Measurements from ENCODE around the gene GPBP1L1. TPM values are rescaled to one million over a fixed set of nuclear protein-coding genes. Genes with fewer than 3 reads are reported as not detected.

The GPBP1L1 gene
- polyA plus RNA-seq, 1 donor (not counting 4 experiments of a cell fraction or from before 2014, with no cell fraction given), result 64.1 TPM

DNA sequence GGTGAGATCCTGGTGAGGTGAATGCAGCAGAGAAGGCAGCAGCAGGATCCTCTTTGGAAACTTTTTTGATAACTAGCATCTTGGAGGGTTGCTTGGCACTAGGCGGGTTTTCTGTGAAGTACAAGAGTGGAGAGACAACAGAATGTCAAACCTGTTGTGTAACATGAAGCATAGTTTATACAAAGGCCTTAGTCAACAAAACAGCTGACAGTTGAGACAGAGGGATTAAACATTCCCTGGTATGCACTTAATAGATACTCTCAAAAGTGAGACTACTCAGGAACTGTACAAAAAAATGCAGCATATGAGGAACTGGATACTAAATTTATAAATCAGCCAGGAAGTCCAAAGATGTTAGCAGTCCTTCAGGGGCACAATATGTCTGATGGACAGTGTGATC lies 46.0 kb downstream of the GPBP1L1 start:
- peaks cover 15 to 52% of the 10 kb centered on the region in 2 experiments for H3K36me3 ChIP-seq (ENCODE audit: control insufficient read depth in 2 of 2, extremely low read depth in 1 of 2, insufficient read depth in 2 of 2, low read length in 2 of 2)
- no peaks in the 10 kb centered on the region for H3K9me3 ChIP-seq (ENCODE audit: control insufficient read depth, low read depth, low read length)
- no peak overlapping the region for H2AFZ ChIP-seq (ENCODE audit: control insufficient read depth, low read length)
- dilution Hi-C loops (cut with MboI; ENCODE audit: extremely low pct_ligation_motif_present, low sequenced_read_pairs), result no loop called here
- TF ChIP-seq EZH2 (IDR thresholded peaks at IDR 0.05; ENCODE audit: low read length), result no peak
- TF ChIP-seq, protein P1, sequence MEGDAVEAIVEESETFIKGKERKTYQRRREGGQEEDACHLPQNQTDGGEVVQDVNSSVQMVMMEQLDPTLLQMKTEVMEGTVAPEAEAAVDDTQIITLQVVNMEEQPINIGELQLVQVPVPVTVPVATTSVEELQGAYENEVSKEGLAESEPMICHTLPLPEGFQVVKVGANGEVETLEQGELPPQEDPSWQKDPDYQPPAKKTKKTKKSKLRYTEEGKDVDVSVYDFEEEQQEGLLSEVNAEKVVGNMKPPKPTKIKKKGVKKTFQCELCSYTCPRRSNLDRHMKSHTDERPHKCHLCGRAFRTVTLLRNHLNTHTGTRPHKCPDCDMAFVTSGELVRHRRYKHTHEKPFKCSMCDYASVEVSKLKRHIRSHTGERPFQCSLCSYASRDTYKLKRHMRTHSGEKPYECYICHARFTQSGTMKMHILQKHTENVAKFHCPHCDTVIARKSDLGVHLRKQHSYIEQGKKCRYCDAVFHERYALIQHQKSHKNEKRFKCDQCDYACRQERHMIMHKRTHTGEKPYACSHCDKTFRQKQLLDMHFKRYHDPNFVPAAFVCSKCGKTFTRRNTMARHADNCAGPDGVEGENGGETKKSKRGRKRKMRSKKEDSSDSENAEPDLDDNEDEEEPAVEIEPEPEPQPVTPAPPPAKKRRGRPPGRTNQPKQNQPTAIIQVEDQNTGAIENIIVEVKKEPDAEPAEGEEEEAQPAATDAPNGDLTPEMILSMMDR (optimal IDR thresholded peaks at IDR 0.05 in 1 of 3, IDR thresholded peaks at IDR 0.05 in 1 of 3, conservative IDR thresholded peaks at IDR 0.05 in 1 of 3; ENCODE audit: extremely low read depth in 1 of 3, insufficient read depth in 2 of 3, low read length in 3 of 3), result no peak
- no peaks in the 10 kb centered on the region for H3K27me3 ChIP-seq (ENCODE audit: control insufficient read depth, extremely low read depth, insufficient read depth, low read length)
- no peak overlapping the region for H3K4me3 ChIP-seq (ENCODE audit: control insufficient read depth in 2 of 3, extremely low read depth in 1 of 3, insufficient read depth in 2 of 3, low read depth in 1 of 3, low read length in 3 of 3)
- H3K4me2 ChIP-seq (ENCODE audit: control insufficient read depth, extremely low read depth, insufficient read depth, low read depth, low read length), result no peak overlapping the region
- no peaks in the 10 kb centered on the region for H3K79me2 ChIP-seq (ENCODE audit: control insufficient read depth, insufficient read depth, low read length)
- H3K27ac ChIP-seq (ENCODE audit: control insufficient read depth, insufficient read depth, low read length), result no peak overlapping the region
- H3K9me1 ChIP-seq (ENCODE audit: control insufficient read depth, extremely low read depth, insufficient read depth, low read length), result no peaks in the 10 kb centered on the region
- H3K9ac ChIP-seq (ENCODE audit: control insufficient read depth, extremely low read depth, insufficient read depth, low read length), result no peak overlapping the region
- no peaks in the 10 kb centered on the region for H4K20me1 ChIP-seq (ENCODE audit: control insufficient read depth, extremely low read depth, insufficient read depth, low read length)
- FAIRE-seq (no peak), DNase-seq (ENCODE audit: low read depth, low spot score) (no peak)
- H3K4me1 ChIP-seq (ENCODE audit: control insufficient read depth, extremely low read depth, insufficient read depth, low read length), result no peaks in the 10 kb centered on the region

DNA sequence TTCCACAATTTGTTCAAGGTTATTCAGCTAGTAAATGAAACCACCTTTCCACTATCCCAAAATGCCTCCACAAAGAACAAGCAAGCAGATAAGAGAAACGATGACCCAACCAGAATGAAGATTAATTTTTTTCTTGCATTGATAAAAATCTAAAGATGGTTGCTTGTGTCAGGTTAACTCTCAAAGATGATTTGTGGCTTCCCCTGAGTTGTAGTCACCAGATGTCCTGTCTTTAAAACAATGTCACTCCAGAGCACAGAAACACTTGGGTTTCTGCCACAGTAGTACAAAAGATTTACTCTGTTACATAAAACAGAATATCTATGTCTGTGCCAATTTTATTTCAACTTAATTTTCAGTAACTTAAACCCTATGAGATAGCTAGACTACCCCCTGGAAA lies 51.1 kb downstream of the GPBP1L1 start:
- Histone ChIP-seq H3K27me3 (ENCODE audit: control insufficient read depth, extremely low read depth, insufficient read depth, low read length) (no peaks in the 10 kb centered on the region), H3K27ac (ENCODE audit: control insufficient read depth, insufficient read depth, low read length) (no peak overlapping the region), H3K4me2 (ENCODE audit: control insufficient read depth, extremely low read depth, insufficient read depth, low read depth, low read length) (no peak overlapping the region), H3K9me3 (ENCODE audit: control insufficient read depth, low read depth, low read length) (no peaks in the 10 kb centered on the region), H2AFZ (ENCODE audit: control insufficient read depth, low read length) (no peak overlapping the region), H3K9me1 (ENCODE audit: control insufficient read depth, extremely low read depth, insufficient read depth, low read length) (no peaks in the 10 kb centered on the region), H3K36me3 (ENCODE audit: control insufficient read depth in 2 of 2, extremely low read depth in 1 of 2, insufficient read depth in 2 of 2, low read length in 2 of 2) (peaks cover 37 to 52% of the 10 kb centered on the region in 2 experiments), H3K4me3 (ENCODE audit: control insufficient read depth in 2 of 3, extremely low read depth in 1 of 3, insufficient read depth in 2 of 3, low read depth in 1 of 3, low read length in 3 of 3) (no peak overlapping the region), H3K9ac (ENCODE audit: control insufficient read depth, extremely low read depth, insufficient read depth, low read length) (no peak overlapping the region), H3K4me1 (ENCODE audit: control insufficient read depth, extremely low read depth, insufficient read depth, low read length) (no peaks in the 10 kb centered on the region), H3K79me2 (ENCODE audit: control insufficient read depth, insufficient read depth, low read length) (no peaks in the 10 kb centered on the region), H4K20me1 (ENCODE audit: control insufficient read depth, extremely low read depth, insufficient read depth, low read length) (no peaks in the 10 kb centered on the region)
- dilution Hi-C loops (cut with MboI; ENCODE audit: extremely low pct_ligation_motif_present, low sequenced_read_pairs), result no loop called here
- DNase-seq (ENCODE audit: low read depth, low spot score) (no peak), FAIRE-seq (no peak)
- no peak for TF ChIP-seq EZH2 (IDR thresholded peaks at IDR 0.05; ENCODE audit: low read length)
- TF ChIP-seq, protein P1 (optimal IDR thresholded peaks at IDR 0.05 in 1 of 3, IDR thresholded peaks at IDR 0.05 in 1 of 3, conservative IDR thresholded peaks at IDR 0.05 in 1 of 3; ENCODE audit: extremely low read depth in 1 of 3, insufficient read depth in 2 of 3, low read length in 3 of 3), result no peak
